ENCODE results near the gene MLPH.

- TF ChIP-seq CTCF (IDR thresholded peaks at IDR 0.05) (no peak), POLR2AphosphoS5 (IDR thresholded peaks at IDR 0.05) (no peak)
Observed at GRCh38 chr2:237478979-237479378, 8.1 kb upstream of the MLPH start.
